IMR-90 (cell line): Measurements from ENCODE around the gene NEDD4L. TPM values are rescaled to one million over a fixed set of nuclear protein-coding genes. Genes with fewer than 3 reads are reported as not detected.

Source experiments
- ATAC-seq: fragments of 200-7000 bp; cut with Tn5 transposase; 2 replicates; pipeline ENCODE4 v1.9.1; 2020; ENCODE audit warnings: low read depth, mild to moderate bottlenecking, moderate library complexity
- BruUV-seq: library from RNA; stranded (reverse); fragments of 400-500 nt; replicated peaks from 2 replicates; lab custom pipeline; 2021; lab: Mats Ljungman, UMichigan
- CTCF ChIA-PET: fragments of 300-600 bp; formaldehyde crosslinking; extraction: SDS; loops from one replicate; lab custom pipeline; 2021; ENCODE audit warnings: antibody characterized with exemption; lab: Yijun Ruan, JAX
- POLR2A ChIA-PET: fragments of 300-600 bp; sonication (Branson Sonifier 250); formaldehyde crosslinking; loops from one replicate; lab custom pipeline; 2022; ENCODE audit warnings: antibody characterized with exemption; ENCODE audit not compliant: unreplicated experiment; lab: Charles Lee
- DNase-seq: peaks from one replicate; pipeline ENCODE4 v3.0.0; 2013
- H2AFZ ChIP-seq: replicated peaks from 2 replicates; pipeline ENCODE3; 2013; ENCODE audit warnings: low read length, mild to moderate bottlenecking; ENCODE audit not compliant: poor library complexity
- H2AK5ac ChIP-seq: 2 replicates; pipeline ENCODE4 v1.6.1; 2013; ENCODE audit warnings: low read depth, low read length, inconsistent platforms
- H2AK9ac ChIP-seq: replicated peaks from 2 replicates; pipeline ENCODE3; 2013; ENCODE audit warnings: mild to moderate bottlenecking, low read depth, low read length, moderate library complexity; ENCODE audit not compliant: poor library complexity
- H2BK120ac ChIP-seq: 2 replicates; pipeline ENCODE4 v1.6.1; 2013; ENCODE audit warnings: low read depth, low read length, inconsistent platforms
- H2BK15ac ChIP-seq: 3 replicates; pipeline ENCODE4 v1.6.1; 2013; ENCODE audit warnings: low read depth, low read length, inconsistent platforms
- H2BK20ac ChIP-seq: 2 replicates; pipeline ENCODE4 v1.6.1; 2013; ENCODE audit warnings: low read depth, mild to moderate bottlenecking, inconsistent platforms, low read length, moderate library complexity
- H2BK5ac ChIP-seq: 2 replicates; pipeline ENCODE4 v1.6.1; 2013; ENCODE audit warnings: mild to moderate bottlenecking, low read depth, low read length, inconsistent platforms; ENCODE audit not compliant: poor library complexity, severe bottlenecking
- H3K14ac ChIP-seq: replicated peaks from 2 replicates; pipeline ENCODE4 v1.6.1; 2013; ENCODE audit warnings: low read depth, low read length, inconsistent platforms
- H3K18ac ChIP-seq: 2 replicates; pipeline ENCODE4 v1.6.1; 2013; ENCODE audit warnings: low read depth, low read length, control low read depth
- H3K23ac ChIP-seq: 2 replicates; pipeline ENCODE4 v1.6.1; 2013; ENCODE audit warnings: low read depth, low read length, inconsistent platforms
- H3K27ac ChIP-seq: 2 replicates; pipeline ENCODE4 v1.5.1; 2013; ENCODE audit warnings: mild to moderate bottlenecking, control low read depth, low read length; ENCODE audit not compliant: insufficient read depth
- H3K27me3 ChIP-seq: 2 replicates; pipeline ENCODE4 v1.6.1; 2013; ENCODE audit warnings: low read length; ENCODE audit not compliant: control insufficient read depth, insufficient read depth
- H3K36me3 ChIP-seq: 2 replicates; pipeline ENCODE4 v1.6.1; 2013; ENCODE audit warnings: low read length, mixed read lengths; ENCODE audit not compliant: control insufficient read depth, insufficient read depth
- H3K4ac ChIP-seq: 2 replicates; pipeline ENCODE4 v1.6.1; 2013; ENCODE audit warnings: low read depth, low read length, inconsistent platforms
- H3K4me1 ChIP-seq: 2 replicates; pipeline ENCODE4 v1.6.1; 2013; ENCODE audit warnings: low read length, mixed read lengths; ENCODE audit not compliant: control insufficient read depth, insufficient read depth
- H3K4me2 ChIP-seq: 2 replicates; pipeline ENCODE4 v1.6.1; 2013; ENCODE audit warnings: low read depth, mild to moderate bottlenecking, control low read depth, low read length, moderate library complexity
- H3K4me3 ChIP-seq: 2 replicates; pipeline ENCODE4 v1.5.1; 2013; ENCODE audit warnings: low read depth, mild to moderate bottlenecking, control low read depth, low read length, moderate library complexity; ENCODE audit not compliant: insufficient read depth
- H3K56ac ChIP-seq: 2 replicates; pipeline ENCODE4 v1.6.1; 2013; ENCODE audit warnings: low read length, inconsistent platforms; ENCODE audit not compliant: insufficient read depth; ENCODE audit errors: extremely low read depth
- H3K79me1 ChIP-seq, 2 experiments: 2 replicates each; pipeline ENCODE4 v1.6.1; 2013; ENCODE audit warnings: low read length in 2 of 2, inconsistent platforms in 1 of 2, low read depth in 1 of 2
- H3K9ac ChIP-seq: 2 replicates; pipeline ENCODE4 v1.6.1; 2013; ENCODE audit warnings: low read depth, low read length, control low read depth
- H3K9me1 ChIP-seq: 2 replicates; pipeline ENCODE4 v1.6.1; 2013; ENCODE audit warnings: low read length, inconsistent platforms; ENCODE audit not compliant: insufficient read depth
- H3K9me3 ChIP-seq: 2 replicates; pipeline ENCODE4 v1.6.1; 2013; ENCODE audit warnings: low read length; ENCODE audit not compliant: control insufficient read depth, insufficient read depth
- H4K20me1 ChIP-seq: 2 replicates; pipeline ENCODE4 v1.6.1; 2013; ENCODE audit warnings: low read length, inconsistent platforms; ENCODE audit not compliant: insufficient read depth
- H4K5ac ChIP-seq: 2 replicates; pipeline ENCODE4 v1.6.1; 2013; ENCODE audit warnings: mild to moderate bottlenecking, low read depth, low read length, control low read depth
- H4K8ac ChIP-seq, 2 experiments: 2 replicates each; pipeline ENCODE4 v1.6.1; 2013; ENCODE audit warnings: low read depth in 2 of 2, low read length in 2 of 2, control low read depth in 1 of 2, inconsistent platforms in 1 of 2
- H4K91ac ChIP-seq: 2 replicates; pipeline ENCODE4 v1.6.1; 2013; ENCODE audit warnings: low read depth, low read length, inconsistent platforms; ENCODE audit not compliant: insufficient read depth
- BHLHE40 ChIP-seq: fragments of 150-350 bp; IDR thresholded peaks from 2 replicates; pipeline ENCODE4 v1.6.1; 2016; ENCODE audit warnings: mild to moderate bottlenecking, low read depth, low read length
- CEBPB ChIP-seq: IDR thresholded peaks from 2 replicates; pipeline ENCODE4 v1.6.1; 2012; ENCODE audit warnings: low read depth, low read length, improper control_type of control experiment
- CHD1 ChIP-seq: IDR thresholded peaks from 2 replicates; pipeline ENCODE4 v1.6.1; 2012; ENCODE audit warnings: low read depth, low read length, improper control_type of control experiment
- CTCF ChIP-seq: conservative IDR thresholded peaks from 2 replicates; pipeline ENCODE4 v1.5.1; 2012; ENCODE audit warnings: mild to moderate bottlenecking, low read depth, low read length, improper control_type of control experiment
- ELK1 ChIP-seq: fragments of 150-350 bp; IDR thresholded peaks from 2 replicates; pipeline ENCODE4 v1.6.1; 2016; ENCODE audit warnings: low read depth, mild to moderate bottlenecking, low read length, moderate library complexity, borderline replicate concordance
- FOS ChIP-seq: fragments of 150-350 bp; IDR thresholded peaks from 2 replicates; pipeline ENCODE4 v1.6.1; 2016; ENCODE audit warnings: low read depth, low read length
- MAFK ChIP-seq: IDR thresholded peaks from 2 replicates; pipeline ENCODE4 v1.6.1; 2012; ENCODE audit warnings: low read depth, low read length, improper control_type of control experiment
- MAZ ChIP-seq: IDR thresholded peaks from 2 replicates; pipeline ENCODE4 v1.6.1; 2012; ENCODE audit warnings: low read depth, mild to moderate bottlenecking, low read length, improper control_type of control experiment, moderate library complexity, borderline replicate concordance
- MXI1 ChIP-seq: IDR thresholded peaks from 2 replicates; pipeline ENCODE4 v1.6.1; 2012; ENCODE audit warnings: low read depth, mild to moderate bottlenecking, low read length, moderate library complexity, borderline replicate concordance
- NFE2L2 ChIP-seq: fragments of 150-350 bp; IDR thresholded peaks from 2 replicates; pipeline ENCODE4 v1.6.1; 2016; ENCODE audit warnings: low read depth, mild to moderate bottlenecking, low read length
- POLR2A ChIP-seq: IDR thresholded peaks from 2 replicates; pipeline ENCODE4 v1.6.1; 2012; ENCODE audit warnings: mild to moderate bottlenecking, low read depth, low read length
- RAD21 ChIP-seq: IDR thresholded peaks from 2 replicates; pipeline ENCODE4 v1.6.1; 2012; ENCODE audit warnings: low read length, improper control_type of control experiment
- RCOR1 ChIP-seq: IDR thresholded peaks from 2 replicates; pipeline ENCODE4 v1.6.1; 2012; ENCODE audit warnings: mild to moderate bottlenecking, low read length, improper control_type of control experiment; ENCODE audit not compliant: insufficient replicate concordance
- RFX5 ChIP-seq: IDR thresholded peaks from 2 replicates; pipeline ENCODE4 v1.8.0; 2012; ENCODE audit warnings: low read depth, mild to moderate bottlenecking, low read length, moderate library complexity
- SMC3 ChIP-seq: fragments of 150-350 bp; IDR thresholded peaks from 2 replicates; pipeline ENCODE4 v1.6.1; 2016; ENCODE audit warnings: low read depth, mild to moderate bottlenecking, antibody characterized with exemption, low read length, moderate library complexity
- USF2 ChIP-seq: fragments of 150-350 bp; IDR thresholded peaks from 2 replicates; pipeline ENCODE4 v1.6.1; 2017; ENCODE audit warnings: mild to moderate bottlenecking, antibody characterized with exemption, low read length, low read depth
- WGBS, 2 experiments: methylation state at CpG; one replicate each; pipeline versions ENCODE4 v1.1.5 to v1.1.7; 2013; ENCODE audit warnings: missing lambda C conversion rate in 2 of 2; ENCODE audit not compliant: insufficient read length in 1 of 2; ENCODE audit errors: extremely low coverage in 2 of 2; 5-methylcytosine and 5-hydroxymethylcytosine counted together
- dilution Hi-C: fragments of 300-500 bp; cut with HindIII; formaldehyde crosslinking; loops from one replicate; pipeline ENCODE4 v1.14.3; 2018; ENCODE audit warnings: low sequenced_read_pairs; ENCODE audit not compliant: unreplicated experiment
- in situ Hi-C: fragments of 300-500 bp; cut with MboI; formaldehyde crosslinking; loops from 3 replicates; pipeline ENCODE4 v1.14.3; 2019; ENCODE audit warnings: low sequenced_read_pairs, inconsistent platforms, mixed read lengths
- intact Hi-C: fragments of 100-400 bp; cut with micrococcal nuclease; formaldehyde crosslinking; loops from 2 replicates; pipeline ENCODE4 v1.10.0; 2022
- polyA plus RNA-seq, 3 experiments: library from polyadenylated mRNA; depleted of rRNA; stranded (reverse); fragments of >200 nt; gene quantifications; 2 replicates each; pipeline ENCODE4 v1.2.3, GENCODE V29; 2012; ENCODE audit warnings: low replicate concordance in 1 of 3
- total RNA-seq: library from RNA; depleted of rRNA; stranded (reverse); fragments of >200 nt; gene quantifications from 2 replicates; pipeline ENCODE4 v1.2.3, GENCODE V29; 2012

NEDD4L gene
- total and polyA plus RNA-seq, 2 of the 4 experiments (the other 2 are of a cell fraction), result 10.0 to 10.9 TPM

GRCh38 chr18:58322464-58322863 lies 278.4 kb downstream of the NEDD4L start:
- no peak overlapping the region for H2BK15ac ChIP-seq
- POLR2A ChIA-PET, result no interaction called here
- no peaks in the 10 kb centered on the region for H3K9me1 ChIP-seq
- no TSS peak for BruUV-seq
- no peaks in the 10 kb centered on the region for H3K79me1 ChIP-seq
- H3K4me1 ChIP-seq, result peaks cover 4% of the 10 kb centered on the region; the same call in 1 of the 2 replicates
- H3K23ac ChIP-seq, result no peak overlapping the region
- H2AK5ac ChIP-seq, result no peak overlapping the region
- in situ Hi-C loops, result no loop called here
- H4K5ac ChIP-seq, result no peak overlapping the region
- H3K4me3 ChIP-seq, result no peak overlapping the region
- no peaks in the 10 kb centered on the region for H4K20me1 ChIP-seq
- no peak overlapping the region for H3K27ac ChIP-seq
- H3K4ac ChIP-seq, result no peak overlapping the region
- no peaks in the 10 kb centered on the region for H3K9me3 ChIP-seq
- DNase-seq (no peak), ATAC-seq (no peak)
- no peak overlapping the region for H2BK120ac ChIP-seq
- no peaks in the 10 kb centered on the region for H3K36me3 ChIP-seq
- intact Hi-C loops, result loop anchor here (1.0 to 5.0 kb wide), 4 partner anchors 135 to 440 kb away; no protein-coding TSS in a partner anchor
- no peak overlapping the region for H2AFZ ChIP-seq
- CTCF ChIA-PET, result interaction anchor here (0.9 to 1.0 kb wide), 2 partner anchors 9 to 131 kb away, joined by 3 to 4 read pairs; no protein-coding TSS in a partner anchor
- no peak overlapping the region for H2AK9ac ChIP-seq
- no peak overlapping the region for H4K8ac ChIP-seq
- no peaks in the 10 kb centered on the region for H3K27me3 ChIP-seq
- 80% methylated on average over 1 of the region's 5 CpGs; no CpG with 5 or more reads in 1 of the 2 experiments for WGBS, 2 experiments
- H4K91ac ChIP-seq, result no peak overlapping the region
- H2BK5ac ChIP-seq, result no peak overlapping the region
- no peak overlapping the region for H3K14ac ChIP-seq
- no peak overlapping the region for H3K4me2 ChIP-seq
- dilution Hi-C loops, result no loop called here
- H3K18ac ChIP-seq, result no peak overlapping the region
- H3K56ac ChIP-seq, result no peak overlapping the region
- TF ChIP-seq RAD21 (no peak), MAZ (no peak), SMC3 (no peak), CEBPB (no peak), FOS (no peak), NFE2L2 (no peak), RFX5 (no peak), POLR2A (no peak), CHD1 (no peak), BHLHE40 (no peak), USF2 (no peak), CTCF (no peak), RCOR1 (no peak), MAFK (no peak), MXI1 (no peak), ELK1 (no peak)
- H3K9ac ChIP-seq, result no peak overlapping the region
- H2BK20ac ChIP-seq, result no peak overlapping the region
